H1 (cell line): ENCODE measurements around the gene DDAH2. TPM values are rescaled to one million over a fixed set of nuclear protein-coding genes. Genes with fewer than 3 reads are reported as not detected.

Experiments
- CTCF ChIA-PET: fragments of 300-600 bp; sonication (Branson Sonifier 250); formaldehyde crosslinking; loops from one replicate; lab custom pipeline; 2021; ENCODE audit not compliant: partially characterized antibody; lab: Charles Lee
- POLR2A ChIA-PET: fragments of 300-600 bp; sonication (Branson Sonifier 250); formaldehyde crosslinking; loops from one replicate; lab custom pipeline; 2021; ENCODE audit warnings: inconsistent platforms; ENCODE audit not compliant: partially characterized antibody; lab: Charles Lee
- DNase-seq, 2 experiments: peaks; one replicate each; pipeline versions ENCODE4 v3.0.0 to v3.0.0-alpha.2; 2010 to 2022; ENCODE audit warnings: low spot score in 2 of 2, low read depth in 1 of 2, mixed read lengths in 1 of 2
- FAIRE-seq: peaks from 2 replicates; lab custom pipeline; 2011; peaks lifted over from hg19 to GRCh38; lab: Jason Lieb, UNC
- H2AFZ ChIP-seq: 2 replicates; pipeline ENCODE4 v1.8.1; 2012; ENCODE audit warnings: low read length, inconsistent platforms
- H2AK5ac ChIP-seq: 2 replicates; pipeline ENCODE4 v1.6.1; 2013; ENCODE audit warnings: low read depth, low read length
- H2BK120ac ChIP-seq: replicated peaks from 2 replicates; pipeline ENCODE3; 2013; ENCODE audit warnings: low read depth, low read length, inconsistent platforms
- H2BK12ac ChIP-seq: 2 replicates; pipeline ENCODE4 v1.6.1; 2013; ENCODE audit warnings: low read depth, low read length
- H2BK15ac ChIP-seq: 2 replicates; pipeline ENCODE4 v1.6.1; 2013; ENCODE audit warnings: low read length
- H2BK20ac ChIP-seq: 2 replicates; pipeline ENCODE4 v1.6.1; 2013; ENCODE audit warnings: low read length
- H2BK5ac ChIP-seq: 2 replicates; pipeline ENCODE4 v1.6.1; 2013; ENCODE audit warnings: low read depth, low read length
- H3K14ac ChIP-seq: 2 replicates; pipeline ENCODE4 v1.6.1; 2013; ENCODE audit warnings: inconsistent platforms; ENCODE audit not compliant: insufficient read length
- H3K18ac ChIP-seq: 2 replicates; pipeline ENCODE4 v1.6.1; 2013; ENCODE audit warnings: low read length; ENCODE audit errors: extremely low read depth
- H3K23ac ChIP-seq: 2 replicates; pipeline ENCODE4 v1.6.1; 2013; ENCODE audit warnings: inconsistent platforms; ENCODE audit not compliant: insufficient read length
- H3K23me2 ChIP-seq: 2 replicates; pipeline ENCODE4 v1.6.1; 2013; ENCODE audit warnings: low read depth, low read length
- H3K27ac ChIP-seq: 2 replicates; pipeline ENCODE4 v1.6.1; 2011; ENCODE audit warnings: low read depth, low read length, inconsistent platforms
- H3K27me3 ChIP-seq, 4 experiments: replicated peaks in 1 of 4; 1 replicate in 1 of 4; 2 replicates in 3 of 4; pipeline versions ENCODE4 v1.6.1 to v1.8.1; 2011 to 2013; ENCODE audit warnings: low read length in 3 of 4, mild to moderate bottlenecking in 3 of 4, inconsistent platforms in 2 of 4, mixed read lengths in 2 of 4, moderate library complexity in 1 of 4; ENCODE audit not compliant: control insufficient read depth in 3 of 4, insufficient read depth in 3 of 4; ENCODE audit errors: extremely low read depth in 1 of 4
- H3K36me3 ChIP-seq, 4 experiments: 2 replicates each; pipeline versions ENCODE4 v1.6.1 to v1.8.1; 2011 to 2013; ENCODE audit warnings: mild to moderate bottlenecking in 4 of 4, low read length in 3 of 4, moderate library complexity in 2 of 4, control low read depth in 1 of 4, inconsistent platforms in 1 of 4; ENCODE audit not compliant: insufficient read depth in 4 of 4, control insufficient read depth in 2 of 4
- H3K4ac ChIP-seq: replicated peaks from 2 replicates; pipeline ENCODE3; 2013; ENCODE audit warnings: low read length, low read depth, mixed read lengths, inconsistent platforms; ENCODE audit not compliant: insufficient read length
- H3K4me1 ChIP-seq, 4 experiments: replicated peaks in 1 of 4; 1 replicate in 1 of 4; 2 replicates in 3 of 4; pipeline versions ENCODE4 v1.6.1 to v1.8.1; 2011 to 2013; ENCODE audit warnings: low read length in 3 of 4, inconsistent platforms in 2 of 4, mixed read lengths in 1 of 4; ENCODE audit not compliant: insufficient read depth in 4 of 4, control insufficient read depth in 3 of 4
- H3K4me2 ChIP-seq, 2 experiments: 2 replicates each; pipeline versions ENCODE4 v1.6.1 to v1.8.1; 2011 to 2013; ENCODE audit warnings: low read depth in 2 of 2, low read length in 2 of 2, control low read depth in 1 of 2, inconsistent platforms in 1 of 2, mild to moderate bottlenecking in 1 of 2; ENCODE audit not compliant: insufficient read depth in 1 of 2
- H3K4me3 ChIP-seq, 4 experiments: fragments of 200-600, 300-600 bp in 1 of 4; sonication (generic), shearing (Covaris generic), sonication (Bioruptor Twin) in 1 of 4; 2 replicates each; pipeline versions ENCODE4 v1.5.1 to v1.8.1; 2011 to 2016; ENCODE audit warnings: low read length in 4 of 4, low read depth in 3 of 4, control low read depth in 2 of 4, inconsistent platforms in 2 of 4, mild to moderate bottlenecking in 2 of 4, mixed read lengths in 1 of 4, moderate library complexity in 1 of 4; ENCODE audit not compliant: insufficient read depth in 2 of 4; ENCODE audit errors: extremely low read depth in 1 of 4
- H3K56ac ChIP-seq: replicated peaks from 2 replicates; pipeline ENCODE3; 2013; ENCODE audit warnings: low read depth, mild to moderate bottlenecking, mixed read lengths, low read length, inconsistent platforms; ENCODE audit not compliant: insufficient read length
- H3K79me1 ChIP-seq: 2 replicates; pipeline ENCODE4 v1.6.1; 2013; ENCODE audit warnings: low read depth, low read length, control low read depth
- H3K79me2 ChIP-seq, 2 experiments: 2 replicates each; pipeline versions ENCODE4 v1.6.1 to v1.8.1; 2012 to 2013; ENCODE audit warnings: low read length in 2 of 2, mild to moderate bottlenecking in 2 of 2, inconsistent platforms in 1 of 2; ENCODE audit not compliant: insufficient read depth in 2 of 2, control insufficient read depth in 1 of 2
- H3K9ac ChIP-seq, 4 experiments: replicated peaks in 1 of 4; 1 replicate in 1 of 4; 2 replicates in 3 of 4; pipeline versions ENCODE4 v1.6.1 to v1.8.1; 2011 to 2013; ENCODE audit warnings: low read depth in 3 of 4, low read length in 3 of 4, control low read depth in 2 of 4, mild to moderate bottlenecking in 2 of 4, moderate library complexity in 2 of 4, inconsistent platforms in 1 of 4; ENCODE audit errors: extremely low read depth in 1 of 4
- H3K9me3 ChIP-seq, 2 experiments: 2 replicates each; pipeline versions ENCODE4 v1.6.1 to v1.8.1; 2012 to 2013; ENCODE audit warnings: mild to moderate bottlenecking in 2 of 2, moderate library complexity in 2 of 2, control low read depth in 1 of 2, inconsistent platforms in 1 of 2, low read depth in 1 of 2, low read length in 1 of 2, mixed read lengths in 1 of 2; ENCODE audit not compliant: insufficient read depth in 2 of 2
- H4K20me1 ChIP-seq, 2 experiments: replicated peaks in 1 of 2; 2 replicates each; pipeline versions ENCODE3 to v1.8.1; 2011 to 2013; ENCODE audit warnings: inconsistent platforms in 2 of 2, low read length in 2 of 2, mild to moderate bottlenecking in 1 of 2; ENCODE audit not compliant: insufficient read depth in 2 of 2, control insufficient read depth in 1 of 2
- H4K5ac ChIP-seq: 2 replicates; pipeline ENCODE4 v1.6.1; 2013; ENCODE audit warnings: low read length, low read depth, mixed read lengths, inconsistent platforms; ENCODE audit not compliant: insufficient read length
- H4K8ac ChIP-seq: 2 replicates; pipeline ENCODE4 v1.8.0; 2013; ENCODE audit warnings: mild to moderate bottlenecking, moderate library complexity, low read length, inconsistent platforms; ENCODE audit not compliant: insufficient read depth; ENCODE audit errors: extremely low read depth
- H4K91ac ChIP-seq: replicated peaks from 2 replicates; pipeline ENCODE3; 2013; ENCODE audit warnings: low read length, mixed read lengths, inconsistent platforms; ENCODE audit not compliant: insufficient read length
- CEBPB ChIP-seq: IDR thresholded peaks from 2 replicates; pipeline ENCODE4 v1.6.1; 2012; ENCODE audit warnings: low read depth, low read length
- CREB1 ChIP-seq: IDR thresholded peaks from 2 replicates; pipeline ENCODE4 v1.6.1; 2012; ENCODE audit warnings: inconsistent platforms
- EP300 ChIP-seq, 2 experiments: IDR thresholded peaks; 1 replicate in 1 of 2; 2 replicates in 1 of 2; pipeline ENCODE4 v1.6.1; 2011 to 2012; ENCODE audit warnings: low read depth in 2 of 2, low read length in 2 of 2, mild to moderate bottlenecking in 2 of 2, borderline replicate concordance in 1 of 2, inconsistent platforms in 1 of 2, moderate library complexity in 1 of 2
- JUND ChIP-seq: IDR thresholded peaks from 2 replicates; pipeline ENCODE4 v1.6.1; 2011; ENCODE audit warnings: mild to moderate bottlenecking, improper control_type of control experiment, low read length
- KDM5A ChIP-seq: fragments of 200-600 bp; IDR thresholded peaks from 2 replicates; pipeline ENCODE4 v1.7.1; 2012; ENCODE audit warnings: mild to moderate bottlenecking, low read length, inconsistent platforms, mixed read lengths
- NANOG ChIP-seq: IDR thresholded peaks from 2 replicates; pipeline ENCODE4 v1.6.1; 2011; ENCODE audit warnings: low read length, low read depth, mild to moderate bottlenecking, inconsistent platforms; ENCODE audit not compliant: insufficient read depth, poor library complexity, severe bottlenecking
- NRF1 ChIP-seq: IDR thresholded peaks from 2 replicates; pipeline ENCODE4 v1.6.1; 2011; ENCODE audit warnings: mild to moderate bottlenecking, low read depth, low read length, improper control_type of control experiment
- RNF2 ChIP-seq: fragments of 200-900, 300-1000 bp; sonication (generic); IDR thresholded peaks from 2 replicates; pipeline ENCODE4 v1.7.1; 2016; ENCODE audit warnings: borderline replicate concordance, low read depth, mild to moderate bottlenecking, antibody characterized with exemption, low read length; ENCODE audit not compliant: poor library complexity, severe bottlenecking; ENCODE audit errors: missing control alignments
- SP1 ChIP-seq: IDR thresholded peaks from 2 replicates; pipeline ENCODE4 v1.6.1; 2011; ENCODE audit warnings: low read depth, low read length
- TAF7 ChIP-seq: optimal IDR thresholded peaks from 2 replicates; pipeline ENCODE3; 2011; ENCODE audit warnings: low read depth, mild to moderate bottlenecking, inconsistent platforms, low read length, moderate library complexity, borderline replicate concordance
- ZNF274 ChIP-seq: IDR thresholded peaks from 2 replicates; pipeline ENCODE4 v1.7.0; 2012; ENCODE audit warnings: low read length, borderline replicate concordance; ENCODE audit errors: extremely low read depth
- WGBS, 2 experiments: shearing (Covaris generic) in 1 of 2; methylation state at CpG; one replicate each; pipeline versions ENCODE4 v1.1.6 to v1.1.7; 2013 to 2015; ENCODE audit warnings: low lambda C conversion rate in 2 of 2, mixed read lengths in 2 of 2, inconsistent platforms in 1 of 2, low coverage in 1 of 2, missing lambda C conversion rate in 1 of 2; ENCODE audit not compliant: insufficient replicate concordance in 2 of 2, insufficient coverage in 1 of 2, insufficient read length in 1 of 2; ENCODE audit errors: extremely low coverage in 1 of 2, missing lambda C conversion rate in 1 of 2; 5-methylcytosine and 5-hydroxymethylcytosine counted together
- polyA plus RNA-seq, 7 experiments: library from polyadenylated mRNA; depleted of rRNA in 3 of 7; stranded (reverse) in 5 of 7; unstranded in 2 of 7; fragments of >200 nt in 5 of 7; fragments of 200-250 nt in 2 of 7; gene quantifications; 1 replicate in 5 of 7; 2 replicates in 1 of 7; 4 replicates in 1 of 7; pipeline versions ENCODE4 v1.2.1 to v1.2.3, GENCODE V29; 2011 to 2013; ENCODE audit warnings: missing spikeins in 2 of 7, mixed read lengths in 2 of 7
- total RNA-seq: library from RNA; stranded (reverse); fragmentation: NEBNext Ultra II Directional; extraction: Animal tissue kit (Norgen Biotek cat#: 25700); gene quantifications from 2 replicates; pipeline ENCODE4 v1.2.1, GENCODE V29; 2021
- TF ChIP-seq, protein P1 (sequence below): IDR thresholded peaks from 2 replicates; pipeline ENCODE4 v1.6.1; 2012; ENCODE audit warnings: inconsistent platforms
- TF ChIP-seq, protein P2 (sequence below): IDR thresholded peaks from 2 replicates; pipeline ENCODE4 v1.6.1; 2012; ENCODE audit warnings: inconsistent platforms

The DDAH2 gene
- total and polyA plus RNA-seq, 2 of the 8 experiments (the other 6 are each of a cell fraction or from before 2014, with no cell fraction given), result 53.3 to 73.5 TPM

DNA sequence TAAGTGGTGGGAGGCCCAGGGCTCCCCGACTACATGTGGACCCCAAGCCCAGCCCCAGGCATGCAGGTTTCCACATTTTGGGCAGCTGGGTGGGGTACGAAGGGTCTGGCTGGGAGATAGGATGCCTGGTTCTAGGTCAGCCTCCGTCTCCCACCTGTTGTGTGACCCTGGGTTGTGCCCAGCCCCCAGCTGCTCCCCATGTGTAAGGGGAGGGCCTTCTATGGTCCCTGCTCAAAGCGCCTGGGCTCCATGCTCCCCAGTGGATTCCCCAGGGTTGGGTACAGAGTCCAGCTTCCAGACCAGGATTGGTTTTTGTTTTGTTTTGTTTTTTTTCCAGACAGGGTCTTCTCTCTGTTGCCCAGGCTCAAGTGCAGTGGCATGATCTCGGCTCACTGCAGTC, 49.1 kb upstream of the DDAH2 start:
- Histone ChIP-seq H2BK20ac (no peak overlapping the region), H3K9me3 (no peaks in the 10 kb centered on the region), H3K27ac (no peak overlapping the region), H3K23ac (no peak overlapping the region), H2AFZ (no peak overlapping the region), H3K23me2 (0 out of 2 replicates have a peak, but pooled peaks cover 1% of the 10 kb centered on the region), H3K27me3 (no peaks in the 10 kb centered on the region; a peak in 1 of 7 replicates), H2BK15ac (no peak overlapping the region), H3K4me3 (no peak overlapping the region), H3K4me2 (no peak overlapping the region), H3K79me1 (no peaks in the 10 kb centered on the region), H3K4me1 (peaks cover 0 to 7% (median 3%) of the 10 kb centered on the region in 4 experiments; a peak in 3 of 7 replicates), H3K56ac (no peak overlapping the region), H3K9ac (no peak overlapping the region), H4K5ac (no peak overlapping the region), H4K20me1 (no peaks in the 10 kb centered on the region), H3K36me3 (peaks cover 18 to 50% (median 39%) of the 10 kb centered on the region in 4 experiments), H2BK120ac (no peak overlapping the region), H3K79me2 (no peaks in the 10 kb centered on the region), H3K18ac (no peak overlapping the region), H3K14ac (no peak overlapping the region), H2BK12ac (no peak overlapping the region), H2BK5ac (no peak overlapping the region), H4K8ac (no peak overlapping the region; the same call in 1 of the 2 replicates), H4K91ac (no peak overlapping the region), H2AK5ac (no peak overlapping the region), H3K4ac (no peak overlapping the region)
- FAIRE-seq (no peak), DNase-seq (no peak)
- POLR2A ChIA-PET, result interaction anchor here (0.9 to 10.7 kb wide), 11 partner anchors 9 to 1206 kb away, joined by 3 to 85 read pairs (median 5); partner anchors contain the start of genes DDAH2, LSM2, MSH5 and VARS1
- CTCF ChIA-PET, result interaction anchor here (0.8 to 15.6 kb wide), 6 partner anchors 4 to 113 kb away, joined by 3 to 228 read pairs (median 5); partner anchors contain the start of genes LSM2, VARS1 and VWA7
- 93% methylated on average over 5 of the region's 5 CpGs; no CpG with 5 or more reads in 1 of the 2 experiments for WGBS, 2 experiments
- TF ChIP-seq KDM5A (no peak), CEBPB (no peak), RNF2 (no peak), NRF1 (no peak), SP1 (no peak), TAF7 (no peak), NANOG (no peak), EP300 (IDR thresholded peaks at IDR 0.05; ENCODE audit: borderline replicate concordance in 1 of 2, low read depth in 2 of 2, low read length in 2 of 2) (no peak), JUND (no peak), CREB1 (no peak), ZNF274 (no peak)
- TF ChIP-seq, protein P1, sequence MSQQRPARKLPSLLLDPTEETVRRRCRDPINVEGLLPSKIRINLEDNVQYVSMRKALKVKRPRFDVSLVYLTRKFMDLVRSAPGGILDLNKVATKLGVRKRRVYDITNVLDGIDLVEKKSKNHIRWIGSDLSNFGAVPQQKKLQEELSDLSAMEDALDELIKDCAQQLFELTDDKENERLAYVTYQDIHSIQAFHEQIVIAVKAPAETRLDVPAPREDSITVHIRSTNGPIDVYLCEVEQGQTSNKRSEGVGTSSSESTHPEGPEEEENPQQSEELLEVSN, result no peak
- TF ChIP-seq, protein P2, sequence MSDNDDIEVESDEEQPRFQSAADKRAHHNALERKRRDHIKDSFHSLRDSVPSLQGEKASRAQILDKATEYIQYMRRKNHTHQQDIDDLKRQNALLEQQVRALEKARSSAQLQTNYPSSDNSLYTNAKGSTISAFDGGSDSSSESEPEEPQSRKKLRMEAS, result no peak
